Thyroid gland (tissue), 4 donors: ENCODE measurements around the gene DUSP28. TPM values are rescaled to one million over a fixed set of nuclear protein-coding genes. Genes with fewer than 3 reads are reported as not detected.
A peak's percentile ranks its signal among the peaks of the same experiment; 100 is the strongest.

ENCODE experiments used
- DNase-seq, 2 donors: peaks; one replicate each; pipeline ENCODE4 v3.0.0-alpha.2; 2019
- H3K27ac ChIP-seq, 3 donors: fragments of 200-600 bp; sonication (generic); 1 replicate in 2 of 3; 2 replicates in 1 of 3; pipeline ENCODE4 v1.5.1; 2016 to 2019; ENCODE audit warnings: mild to moderate bottlenecking in 1 of 3, moderate library complexity in 1 of 3
- H3K27me3 ChIP-seq: fragments of 200-600 bp; sonication (generic); one replicate; pipeline ENCODE4 v1.5.1; 2019
- H3K36me3 ChIP-seq, 2 donors: fragments of 200-600 bp; sonication (generic); one replicate each; pipeline ENCODE4 v1.5.1; 2016 to 2019
- H3K4me1 ChIP-seq, 2 donors: fragments of 200-600 bp; sonication (generic); one replicate each; pipeline ENCODE4 v1.5.1; 2017 to 2019
- H3K4me3 ChIP-seq, 3 donors: fragments of 200-600 bp; sonication (generic); replicated peaks in 1 of 3; 1 replicate in 2 of 3; 2 replicates in 1 of 3; pipeline ENCODE4 v1.5.1; 2016; ENCODE audit warnings: mild to moderate bottlenecking in 1 of 3
- H3K9me3 ChIP-seq: fragments of 200-600 bp; sonication (generic); one replicate; pipeline ENCODE4 v1.5.1; 2017
- CTCF ChIP-seq, 6 experiments: fragments of 200-600 bp in 3 of 6; fragments of 450-650 bp in 3 of 6; sonication (generic) in 3 of 6; IDR thresholded peaks; one replicate each; pipeline ENCODE4 v1.5.1; 2016 to 2019; ENCODE audit warnings: antibody characterized with exemption in 6 of 6, mild to moderate bottlenecking in 2 of 6, inconsistent platforms in 1 of 6, moderate library complexity in 1 of 6
- POLR2A ChIP-seq, 2 donors: fragments of 450-650 bp; IDR thresholded peaks; one replicate each; pipeline ENCODE4 v1.6.1; 2017; ENCODE audit warnings: antibody characterized with exemption in 2 of 2, mild to moderate bottlenecking in 2 of 2, moderate library complexity in 1 of 2
- WGBS, 2 donors: methylation state at CpG; one replicate each; pipeline ENCODE4 v1.1.5; 2017; 5-methylcytosine and 5-hydroxymethylcytosine counted together
- intact Hi-C: fragments of 100-400 bp; cut with DNase I; formaldehyde crosslinking; loops from one replicate; pipeline ENCODE4 v1.15.1; 2023
- total RNA-seq, 4 donors: library from RNA; depleted of rRNA; stranded (reverse); fragments of >200 nt; gene quantifications; one replicate each; pipeline ENCODE4 v1.2.3, GENCODE V29; 2016

DUSP28 gene
- total RNA-seq, 4 donors from 2014 or later: 6.6 to 12.5 (median 9.2) TPM

DNA sequence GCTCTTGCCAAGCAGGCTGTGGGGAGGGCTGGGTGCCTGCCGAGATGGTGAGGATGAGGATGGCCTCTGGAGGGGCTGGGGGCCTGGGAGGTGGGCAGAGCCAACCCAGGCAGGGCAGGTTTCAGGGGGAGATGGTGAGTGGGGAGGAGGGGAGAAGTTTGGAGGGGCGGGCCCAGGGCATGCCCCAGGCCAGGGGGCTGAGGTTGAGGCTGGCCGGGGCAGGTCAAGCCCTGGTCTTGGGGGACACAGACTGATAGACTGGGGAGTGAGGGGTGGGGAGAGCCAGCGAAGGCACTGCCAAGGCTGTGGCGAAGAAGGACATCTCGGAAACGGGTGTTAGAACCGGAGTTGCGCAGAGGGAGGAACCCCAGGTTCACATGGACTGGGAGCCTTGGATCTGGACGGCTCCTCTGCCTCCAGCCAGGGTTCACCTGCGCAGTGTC is 39.0 kb downstream of the DUSP28 start:
- no peaks in the 10 kb centered on the region for H3K27me3 ChIP-seq
- peaks cover 0 to 3% of the 10 kb centered on the region in 2 donors for H3K4me1 ChIP-seq
- intact Hi-C loops: loop anchor here (10.0 kb wide), 1 partner anchor 106 kb away; no protein-coding TSS in a partner anchor
- DNase-seq: peak in 1 of 2 donors; percentile 0
- TF ChIP-seq POLR2A (IDR thresholded peaks at IDR 0.05) (no peak), CTCF (IDR thresholded peaks at IDR 0.05) (no peak)
- no peak overlapping the region for H3K27ac ChIP-seq
- H3K4me3 ChIP-seq: no peak overlapping the region
- WGBS, 2 donors: 91 to 97% methylated on average over 11 of the region's 11 CpGs
- H3K36me3 ChIP-seq: peaks cover 0 to 13% of the 10 kb centered on the region in 2 donors
- no peaks in the 10 kb centered on the region for H3K9me3 ChIP-seq

GRCh38 chr2:240600451-240600961 is 40.3 kb downstream of the DUSP28 start:
- Histone ChIP-seq H3K27ac (no peak overlapping the region), H3K4me1 (peaks cover 0 to 10% of the 10 kb centered on the region in 2 donors), H3K27me3 (no peaks in the 10 kb centered on the region), H3K36me3 (peaks cover 0 to 13% of the 10 kb centered on the region in 2 donors), H3K9me3 (no peaks in the 10 kb centered on the region), H3K4me3 (no peak overlapping the region)
- TF ChIP-seq CTCF (IDR thresholded peaks at IDR 0.05) (no peak), POLR2A (IDR thresholded peaks at IDR 0.05) (no peak)
- peak in 1 of 2 donors; percentile 0 for DNase-seq
- intact Hi-C loops: no loop called here
- 89 to 95% methylated on average over 15 of the region's 16 CpGs for WGBS, 2 donors

DNA sequence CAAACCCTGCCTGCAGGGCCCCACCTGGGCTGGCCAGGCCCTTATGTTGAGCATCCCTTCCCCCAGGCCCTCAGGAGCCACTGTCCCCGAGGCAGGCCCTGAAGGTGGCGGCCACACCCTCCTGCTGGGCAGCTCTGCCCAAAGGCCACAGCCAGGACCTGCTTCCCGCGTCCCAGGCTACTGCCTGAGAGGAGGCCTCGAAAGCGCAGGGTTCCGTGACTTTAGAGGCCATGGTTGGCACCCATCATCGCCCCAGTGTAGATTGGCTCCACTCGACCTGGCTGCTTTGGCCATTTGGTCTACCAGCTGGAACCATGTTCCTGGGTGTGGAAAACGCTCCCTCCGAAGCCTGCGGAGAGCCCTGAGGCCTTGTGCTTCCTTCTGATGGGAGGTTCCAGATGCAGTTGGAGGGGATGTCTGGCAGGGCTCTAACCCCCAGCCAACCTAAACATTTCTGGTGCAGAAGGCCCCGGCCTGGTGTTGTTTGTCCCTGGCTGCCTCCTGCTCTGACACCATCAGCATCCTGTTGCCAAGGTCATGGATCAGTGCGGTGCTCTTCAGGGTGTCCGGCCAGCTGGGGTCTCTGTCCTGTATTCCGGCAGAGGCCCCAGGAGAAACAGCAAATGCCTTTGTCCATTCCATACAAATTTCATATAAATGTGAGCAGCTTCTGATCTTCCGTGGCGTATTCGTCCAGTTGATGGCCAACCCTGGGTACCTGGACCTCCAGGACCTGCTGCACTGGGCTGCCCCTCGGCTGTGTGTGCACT is 41.1 kb downstream of the DUSP28 start:
- 82 to 95% methylated on average over 11 to 12 of the region's 20 CpGs for WGBS, 2 donors
- no peak overlapping the region for H3K27ac ChIP-seq
- DNase-seq: no peak

GRCh38 chr2:240601831-240602160 is 41.6 kb downstream of the DUSP28 start:
- TF ChIP-seq POLR2A (IDR thresholded peaks at IDR 0.05): no peak
- TF ChIP-seq CTCF (IDR thresholded peaks at IDR 0.05): no peak
- H3K4me3 ChIP-seq: no peak overlapping the region
- H3K9me3 ChIP-seq: no peaks in the 10 kb centered on the region
- peak; percentile 0 to 1 for DNase-seq
- H3K27me3 ChIP-seq: no peaks in the 10 kb centered on the region
- intact Hi-C loops: no loop called here
- WGBS, 2 donors: 90 to 98% methylated on average over 7 to 11 of the region's 11 CpGs
- H3K27ac ChIP-seq: no peak overlapping the region
- H3K36me3 ChIP-seq: peaks cover 0 to 13% of the 10 kb centered on the region in 2 donors
- H3K4me1 ChIP-seq: peaks cover 0 to 10% of the 10 kb centered on the region in 2 donors

More for the DNA sequence above, 41.1 kb downstream of the DUSP28 start:
- H3K4me3 ChIP-seq: no peak overlapping the region
- H3K9me3 ChIP-seq: no peaks in the 10 kb centered on the region
- H3K27me3 ChIP-seq: no peaks in the 10 kb centered on the region
- TF ChIP-seq CTCF (IDR thresholded peaks at IDR 0.05): no peak
- TF ChIP-seq POLR2A (IDR thresholded peaks at IDR 0.05): no peak
- intact Hi-C loops: no loop called here
- peaks cover 0 to 13% of the 10 kb centered on the region in 2 donors for H3K36me3 ChIP-seq
- peaks cover 0 to 10% of the 10 kb centered on the region in 2 donors for H3K4me1 ChIP-seq
